ENCODE measurements around the gene FBXO5.

- TF ChIP-seq SIN3A (IDR thresholded peaks at IDR 0.05; ENCODE audit: borderline replicate concordance, low read depth, low read length) = no peak
- no peak for TF ChIP-seq CTCF (IDR thresholded peaks at IDR 0.05)
- TF ChIP-seq, protein P1, sequence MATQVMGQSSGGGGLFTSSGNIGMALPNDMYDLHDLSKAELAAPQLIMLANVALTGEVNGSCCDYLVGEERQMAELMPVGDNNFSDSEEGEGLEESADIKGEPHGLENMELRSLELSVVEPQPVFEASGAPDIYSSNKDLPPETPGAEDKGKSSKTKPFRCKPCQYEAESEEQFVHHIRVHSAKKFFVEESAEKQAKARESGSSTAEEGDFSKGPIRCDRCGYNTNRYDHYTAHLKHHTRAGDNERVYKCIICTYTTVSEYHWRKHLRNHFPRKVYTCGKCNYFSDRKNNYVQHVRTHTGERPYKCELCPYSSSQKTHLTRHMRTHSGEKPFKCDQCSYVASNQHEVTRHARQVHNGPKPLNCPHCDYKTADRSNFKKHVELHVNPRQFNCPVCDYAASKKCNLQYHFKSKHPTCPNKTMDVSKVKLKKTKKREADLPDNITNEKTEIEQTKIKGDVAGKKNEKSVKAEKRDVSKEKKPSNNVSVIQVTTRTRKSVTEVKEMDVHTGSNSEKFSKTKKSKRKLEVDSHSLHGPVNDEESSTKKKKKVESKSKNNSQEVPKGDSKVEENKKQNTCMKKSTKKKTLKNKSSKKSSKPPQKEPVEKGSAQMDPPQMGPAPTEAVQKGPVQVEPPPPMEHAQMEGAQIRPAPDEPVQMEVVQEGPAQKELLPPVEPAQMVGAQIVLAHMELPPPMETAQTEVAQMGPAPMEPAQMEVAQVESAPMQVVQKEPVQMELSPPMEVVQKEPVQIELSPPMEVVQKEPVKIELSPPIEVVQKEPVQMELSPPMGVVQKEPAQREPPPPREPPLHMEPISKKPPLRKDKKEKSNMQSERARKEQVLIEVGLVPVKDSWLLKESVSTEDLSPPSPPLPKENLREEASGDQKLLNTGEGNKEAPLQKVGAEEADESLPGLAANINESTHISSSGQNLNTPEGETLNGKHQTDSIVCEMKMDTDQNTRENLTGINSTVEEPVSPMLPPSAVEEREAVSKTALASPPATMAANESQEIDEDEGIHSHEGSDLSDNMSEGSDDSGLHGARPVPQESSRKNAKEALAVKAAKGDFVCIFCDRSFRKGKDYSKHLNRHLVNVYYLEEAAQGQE (IDR thresholded peaks at IDR 0.05; ENCODE audit: low read depth, low read length) = no peak
- TF ChIP-seq MXI1 (IDR thresholded peaks at IDR 0.05; ENCODE audit: low read depth, low read length) = no peak
- no peak for TF ChIP-seq TEAD4 (IDR thresholded peaks at IDR 0.05; ENCODE audit: borderline replicate concordance, insufficient read depth)
- no peak for TF ChIP-seq POLR2AphosphoS5 (IDR thresholded peaks at IDR 0.05; ENCODE audit: low read depth, low read length)
- TF ChIP-seq SMC3 (IDR thresholded peaks at IDR 0.05; ENCODE audit: low read depth, low read length) = no peak
- TF ChIP-seq RFX5 (IDR thresholded peaks at IDR 0.05; ENCODE audit: low read length) = no peak
- TF ChIP-seq EP300 (IDR thresholded peaks at IDR 0.05; ENCODE audit: borderline replicate concordance in 1 of 2, low read depth in 1 of 2, low read length in 1 of 2) = no peak
- no peak for TF ChIP-seq NFIC (IDR thresholded peaks at IDR 0.05; ENCODE audit: borderline replicate concordance)
- no peak for TF ChIP-seq GATA2 (CRISPR knock-in tag; IDR thresholded peaks at IDR 0.05)
- TF ChIP-seq, protein P2, sequence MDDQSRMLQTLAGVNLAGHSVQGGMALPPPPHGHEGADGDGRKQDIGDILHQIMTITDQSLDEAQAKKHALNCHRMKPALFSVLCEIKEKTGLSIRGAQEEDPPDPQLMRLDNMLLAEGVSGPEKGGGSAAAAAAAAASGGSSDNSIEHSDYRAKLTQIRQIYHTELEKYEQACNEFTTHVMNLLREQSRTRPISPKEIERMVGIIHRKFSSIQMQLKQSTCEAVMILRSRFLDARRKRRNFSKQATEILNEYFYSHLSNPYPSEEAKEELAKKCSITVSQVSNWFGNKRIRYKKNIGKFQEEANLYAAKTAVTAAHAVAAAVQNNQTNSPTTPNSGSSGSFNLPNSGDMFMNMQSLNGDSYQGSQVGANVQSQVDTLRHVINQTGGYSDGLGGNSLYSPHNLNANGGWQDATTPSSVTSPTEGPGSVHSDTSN (IDR thresholded peaks at IDR 0.05) = no peak
Observed at GRCh38 chr6:152973916-152974315, 8.9 kb downstream of the FBXO5 start.
